ENCODE data around the gene COL15A1.

Gene COL15A1

DNA sequence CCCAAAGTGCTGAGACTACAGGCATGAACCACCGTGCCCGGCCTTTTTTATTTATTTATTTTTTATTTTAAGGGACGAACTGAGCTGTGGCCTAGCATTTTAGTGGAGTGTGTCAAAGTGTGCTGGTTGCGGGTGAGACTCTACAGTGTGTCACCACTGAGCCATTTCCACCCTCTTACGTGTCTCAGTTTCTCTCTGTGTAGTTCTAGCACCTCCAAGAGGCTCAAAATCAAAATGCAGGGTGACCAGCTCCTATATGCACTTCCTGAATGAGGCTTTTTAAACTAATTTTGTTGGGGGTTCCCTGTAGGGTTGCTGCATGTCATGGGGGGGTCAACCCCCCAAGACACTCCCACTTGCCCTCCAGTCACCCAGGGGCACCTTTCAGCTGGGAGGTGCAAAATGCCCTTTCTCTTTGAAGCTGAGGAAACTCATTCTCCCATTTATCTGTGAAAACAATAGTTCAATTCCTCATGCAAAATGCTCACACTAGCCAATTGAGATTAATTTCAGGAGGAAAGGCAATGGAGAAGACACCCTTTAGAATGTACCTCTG lies 69.3 kb downstream of the COL15A1 start:
- H3K4me3 ChIP-seq (ENCODE audit: low read depth, low read length): no peak overlapping the region
- DNase-seq (ENCODE audit: low read depth): no peak
- no peak for TF ChIP-seq MYC (IDR thresholded peaks at IDR 0.05; ENCODE audit: low read depth, low read length)

DNA sequence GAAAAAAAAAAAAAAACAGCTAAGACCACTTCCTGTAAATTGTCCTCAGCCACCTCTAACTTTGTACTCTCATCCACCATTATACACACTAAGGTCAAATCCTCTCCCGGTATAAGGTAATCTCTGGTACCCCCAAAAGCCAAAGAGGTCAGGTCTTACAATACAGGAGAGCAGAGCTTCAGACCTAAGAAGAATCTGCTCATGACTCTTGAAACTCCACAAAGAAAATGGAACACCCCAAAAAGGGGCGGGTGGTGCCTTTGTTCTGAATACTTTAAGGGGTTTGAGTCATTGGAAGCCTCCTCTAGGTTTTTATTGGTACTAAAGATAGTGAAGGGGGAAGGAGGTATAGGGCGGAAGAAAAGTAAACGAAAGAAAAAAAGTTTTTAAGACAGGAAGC lies 69.8 kb downstream of the COL15A1 start:
- TF ChIP-seq MYC (IDR thresholded peaks at IDR 0.05; ENCODE audit: low read depth, low read length): no peak
- TF ChIP-seq POLR2A (IDR thresholded peaks at IDR 0.05; ENCODE audit: extremely low read depth, insufficient read length): no peak
- TF ChIP-seq, protein P1, sequence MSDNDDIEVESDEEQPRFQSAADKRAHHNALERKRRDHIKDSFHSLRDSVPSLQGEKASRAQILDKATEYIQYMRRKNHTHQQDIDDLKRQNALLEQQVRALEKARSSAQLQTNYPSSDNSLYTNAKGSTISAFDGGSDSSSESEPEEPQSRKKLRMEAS (IDR thresholded peaks at IDR 0.05; ENCODE audit: low read depth, low read length): no peak
- TF ChIP-seq, protein P2, sequence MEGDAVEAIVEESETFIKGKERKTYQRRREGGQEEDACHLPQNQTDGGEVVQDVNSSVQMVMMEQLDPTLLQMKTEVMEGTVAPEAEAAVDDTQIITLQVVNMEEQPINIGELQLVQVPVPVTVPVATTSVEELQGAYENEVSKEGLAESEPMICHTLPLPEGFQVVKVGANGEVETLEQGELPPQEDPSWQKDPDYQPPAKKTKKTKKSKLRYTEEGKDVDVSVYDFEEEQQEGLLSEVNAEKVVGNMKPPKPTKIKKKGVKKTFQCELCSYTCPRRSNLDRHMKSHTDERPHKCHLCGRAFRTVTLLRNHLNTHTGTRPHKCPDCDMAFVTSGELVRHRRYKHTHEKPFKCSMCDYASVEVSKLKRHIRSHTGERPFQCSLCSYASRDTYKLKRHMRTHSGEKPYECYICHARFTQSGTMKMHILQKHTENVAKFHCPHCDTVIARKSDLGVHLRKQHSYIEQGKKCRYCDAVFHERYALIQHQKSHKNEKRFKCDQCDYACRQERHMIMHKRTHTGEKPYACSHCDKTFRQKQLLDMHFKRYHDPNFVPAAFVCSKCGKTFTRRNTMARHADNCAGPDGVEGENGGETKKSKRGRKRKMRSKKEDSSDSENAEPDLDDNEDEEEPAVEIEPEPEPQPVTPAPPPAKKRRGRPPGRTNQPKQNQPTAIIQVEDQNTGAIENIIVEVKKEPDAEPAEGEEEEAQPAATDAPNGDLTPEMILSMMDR (IDR thresholded peaks at IDR 0.05; ENCODE audit: low read depth, low read length): no peak
- no peak overlapping the region for H3K4me3 ChIP-seq (ENCODE audit: low read depth, low read length)

DNA sequence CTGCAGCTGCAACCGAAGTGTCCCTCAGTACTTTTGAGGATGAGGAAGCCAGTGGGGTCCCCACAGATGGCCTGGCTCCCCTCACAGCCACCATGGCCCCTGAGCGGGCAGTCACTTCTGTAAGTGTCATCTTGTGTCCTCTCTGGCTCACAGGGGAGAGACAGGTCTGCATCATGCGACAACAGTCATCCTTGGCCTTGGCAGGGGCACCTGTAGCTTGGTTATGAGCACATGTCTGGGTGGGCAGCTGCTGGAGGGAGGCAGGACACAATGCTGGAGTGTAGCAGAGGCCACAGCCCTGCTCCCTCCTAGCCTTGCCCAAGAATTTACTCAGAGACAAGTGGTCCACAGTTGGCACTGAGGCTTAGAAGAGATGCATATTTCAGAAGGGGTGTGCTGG lies 71.7 kb downstream of the COL15A1 start:
- DNase-seq (ENCODE audit: low read depth): no peak
- H3K4me3 ChIP-seq (ENCODE audit: low read depth, low read length): no peak overlapping the region
- TF ChIP-seq, protein P2 (IDR thresholded peaks at IDR 0.05; ENCODE audit: low read depth, low read length): no peak
- TF ChIP-seq, protein P1 (IDR thresholded peaks at IDR 0.05; ENCODE audit: low read depth, low read length): no peak
- no peak for TF ChIP-seq POLR2A (IDR thresholded peaks at IDR 0.05; ENCODE audit: extremely low read depth, insufficient read length)
- no peak for TF ChIP-seq MYC (IDR thresholded peaks at IDR 0.05; ENCODE audit: low read depth, low read length)

More for the DNA sequence above, 69.8 kb downstream of the COL15A1 start:
- DNase-seq (ENCODE audit: low read depth): no peak

DNA sequence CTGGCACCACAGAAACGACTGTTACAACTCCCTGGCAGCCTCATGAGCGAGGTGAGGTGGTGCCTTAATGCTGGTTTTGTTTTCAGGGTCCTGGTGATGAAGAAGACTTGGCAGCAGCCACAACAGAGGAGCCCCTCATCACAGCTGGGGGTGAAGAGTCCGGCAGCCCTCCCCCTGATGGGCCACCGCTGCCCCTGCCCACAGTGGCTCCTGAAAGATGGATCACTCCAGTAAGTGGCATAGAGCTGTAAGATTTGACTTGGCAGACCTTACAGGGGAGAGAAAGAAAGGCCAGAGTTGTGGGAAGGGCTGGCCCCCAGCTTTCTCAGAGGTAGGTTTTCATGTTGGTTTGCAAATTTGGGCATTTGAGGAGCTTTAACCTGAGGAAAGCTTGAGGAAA lies 72.2 kb downstream of the COL15A1 start:
- no peak overlapping the region for H3K4me3 ChIP-seq (ENCODE audit: low read depth, low read length)
- DNase-seq (ENCODE audit: low read depth): no peak
- TF ChIP-seq MYC (IDR thresholded peaks at IDR 0.05; ENCODE audit: low read depth, low read length) (no peak), POLR2A (IDR thresholded peaks at IDR 0.05; ENCODE audit: extremely low read depth, insufficient read length) (no peak)
- TF ChIP-seq, protein P1 (IDR thresholded peaks at IDR 0.05; ENCODE audit: low read depth, low read length): no peak
- TF ChIP-seq, protein P2 (IDR thresholded peaks at IDR 0.05; ENCODE audit: low read depth, low read length): no peak

DNA sequence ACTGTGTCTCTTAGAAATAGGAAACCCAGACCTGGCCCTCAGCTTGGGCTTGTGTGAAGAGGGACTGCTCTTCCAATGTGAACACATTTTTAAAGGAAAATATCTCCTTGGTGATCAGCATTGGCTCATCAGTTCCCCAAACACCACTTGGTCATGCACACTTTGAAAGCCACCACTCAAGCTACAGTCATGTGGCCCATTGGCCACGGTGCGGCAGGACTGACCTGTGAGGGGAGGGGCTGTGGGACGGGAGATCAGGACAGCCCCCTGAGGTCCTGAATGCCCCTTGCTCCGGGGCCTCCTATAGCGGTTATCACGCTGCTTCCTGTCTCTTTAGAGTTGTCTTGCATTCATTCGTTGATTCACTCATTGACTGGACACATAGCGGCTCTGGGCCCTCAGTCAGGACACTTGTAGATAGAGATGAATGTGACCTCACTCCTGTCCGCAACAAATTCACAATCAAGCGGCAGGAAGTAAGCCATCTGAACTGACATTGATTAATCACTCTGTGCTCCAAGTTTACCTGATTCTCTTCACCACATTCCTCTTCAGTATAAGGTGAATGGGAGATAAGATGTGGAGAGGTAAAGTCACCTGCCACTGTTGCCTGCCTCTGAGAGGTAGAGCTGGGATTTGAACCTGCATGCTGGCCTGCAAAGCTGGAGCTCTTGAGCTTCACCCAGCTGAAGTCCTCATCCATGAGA lies 73.1 kb downstream of the COL15A1 start:
- H3K4me3 ChIP-seq (ENCODE audit: low read depth, low read length): no peak overlapping the region
- TF ChIP-seq, protein P1 (IDR thresholded peaks at IDR 0.05; ENCODE audit: low read depth, low read length): no peak
- TF ChIP-seq POLR2A (IDR thresholded peaks at IDR 0.05; ENCODE audit: extremely low read depth, insufficient read length) (no peak), MYC (IDR thresholded peaks at IDR 0.05; ENCODE audit: low read depth, low read length) (no peak)
- TF ChIP-seq, protein P2 (IDR thresholded peaks at IDR 0.05; ENCODE audit: low read depth, low read length): no peak
- no peak for DNase-seq (ENCODE audit: low read depth)

DNA sequence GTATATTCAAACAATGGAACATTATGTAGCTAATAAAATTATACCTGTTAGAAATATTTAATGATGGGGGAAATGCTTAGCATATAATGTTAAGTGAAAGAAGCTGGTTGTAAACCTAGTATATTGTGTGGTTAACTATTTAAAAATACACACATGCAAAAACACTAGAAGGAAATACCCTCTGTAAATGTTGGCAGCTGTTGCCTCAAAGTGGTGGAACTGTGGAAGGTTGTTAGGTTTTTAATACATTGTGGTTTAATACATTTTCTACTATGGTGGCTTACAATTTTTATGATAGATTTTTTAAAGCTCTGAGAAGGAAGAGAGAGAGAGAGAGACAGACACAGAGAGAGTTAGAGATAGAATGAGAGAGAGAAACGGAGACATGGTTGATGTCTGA lies 74.9 kb downstream of the COL15A1 start:
- DNase-seq (ENCODE audit: low read depth): no peak
- H3K4me3 ChIP-seq (ENCODE audit: low read depth, low read length): no peak overlapping the region
- TF ChIP-seq, protein P2 (IDR thresholded peaks at IDR 0.05; ENCODE audit: low read depth, low read length): no peak
- TF ChIP-seq, protein P1 (IDR thresholded peaks at IDR 0.05; ENCODE audit: low read depth, low read length): no peak
- TF ChIP-seq POLR2A (IDR thresholded peaks at IDR 0.05; ENCODE audit: extremely low read depth, insufficient read length): no peak
- TF ChIP-seq MYC (IDR thresholded peaks at IDR 0.05; ENCODE audit: low read depth, low read length): no peak
